Fibroblast of skin of left quadriceps (primary cell): ENCODE data around the gene DDX39B.
"Not testable (repeated sequence)": the region's sequence is repeated elsewhere in the genome, so short reads cannot be mapped to it uniquely, and the experiment has no call there.

Experiments used
- DNase-seq, 2 experiments: peaks; one replicate each; pipeline ENCODE4 v3.0.0-alpha.2; 2013; ENCODE audit warnings: low read depth in 2 of 2

The DDX39B gene

GRCh38 chr6:31528821-31529328, 12.9 kb downstream of the DDX39B start, which contains the start of gene MCCD1:
TSS of gene MCCD1 (plus strand) at chr6:31528962. CDS start at chr6:31529015, 53 bp downstream.
- DNase-seq = no peak

GRCh38 chr6:31528307-31528777, 13.5 kb downstream of the DDX39B start:
- DNase-seq = no peak

GRCh38 chr6:31525932-31526591, 15.7 kb downstream of the DDX39B start:
- DNase-seq = no peak

GRCh38 chr6:31525553-31525931, 16.3 kb downstream of the DDX39B start:
- DNase-seq = no peak

- DNase-seq = no peak
These were observed 20.0 kb downstream of the DDX39B start for GRCh38 chr6:31521835-31522234.

- DNase-seq = no peak
These were observed 28.2 kb downstream of the DDX39B start for GRCh38 chr6:31513456-31514165.

- no peak for DNase-seq
These were observed 31.8 kb downstream of the DDX39B start for GRCh38 chr6:31510007-31510406.

GRCh38 chr6:31509036-31509435, 32.8 kb downstream of the DDX39B start:
- DNase-seq = not testable (repeated sequence)

GRCh38 chr6:31502586-31502985, 39.2 kb downstream of the DDX39B start:
- no peak for DNase-seq

GRCh38 chr6:31499648-31500047, 42.2 kb downstream of the DDX39B start:
- DNase-seq = not testable (repeated sequence)

GRCh38 chr6:31498748-31499147, 43.1 kb downstream of the DDX39B start:
- DNase-seq = no peak

- peak in 1 of 2 experiments; percentile 35 for DNase-seq
These were observed 44.0 kb downstream of the DDX39B start, which contains the start of gene MICB for GRCh38 chr6:31497531-31498476. TSS of gene MICB (plus strand) at chr6:31498145. CDS start at chr6:31498194, 49 bp downstream.

GRCh38 chr6:31496826-31497225, 45.0 kb downstream of the DDX39B start:
- not testable (repeated sequence) for DNase-seq

GRCh38 chr6:31495580-31495979, 46.2 kb downstream of the DDX39B start:
- peak; percentile 16 to 20 for DNase-seq

GRCh38 chr6:31493875-31494694, 47.7 kb downstream of the DDX39B start:
- DNase-seq = peak; percentile 36 to 42

- not testable (repeated sequence) for DNase-seq
These were observed 48.3 kb downstream of the DDX39B start for GRCh38 chr6:31493550-31493874.

GRCh38 chr6:31490115-31490873, 51.5 kb downstream of the DDX39B start:
- no peak for DNase-seq

GRCh38 chr6:31489086-31489485, 52.7 kb downstream of the DDX39B start:
- no peak for DNase-seq

- not testable (repeated sequence) for DNase-seq
These were observed 54.1 kb downstream of the DDX39B start for GRCh38 chr6:31487674-31488073.
